Esophagus (tissue), 2 donors: ENCODE data around the gene ABAT. TPM values are rescaled to one million over a fixed set of nuclear protein-coding genes. Genes with fewer than 3 reads are reported as not detected.

Source experiments
- H3K27ac ChIP-seq, 2 donors: one replicate each; pipeline ENCODE4 v1.5.1; 2013; ENCODE audit warnings: low read depth in 2 of 2, mild to moderate bottlenecking in 2 of 2, inconsistent platforms in 1 of 2, low read length in 1 of 2, moderate library complexity in 1 of 2
- H3K27me3 ChIP-seq, 2 donors: one replicate each; pipeline ENCODE4 v1.6.1; 2013; ENCODE audit warnings: low read length in 2 of 2, control low read depth in 1 of 2, mild to moderate bottlenecking in 1 of 2; ENCODE audit not compliant: insufficient read depth in 2 of 2, control insufficient read depth in 1 of 2
- H3K36me3 ChIP-seq, 2 donors: one replicate each; pipeline ENCODE4 v1.6.1; 2013; ENCODE audit warnings: low read length in 1 of 2; ENCODE audit not compliant: control insufficient read depth in 2 of 2, insufficient read depth in 2 of 2
- H3K4me1 ChIP-seq, 2 donors: one replicate each; pipeline ENCODE4 v1.6.1; 2013; ENCODE audit warnings: low read length in 1 of 2; ENCODE audit not compliant: control insufficient read depth in 2 of 2, insufficient read depth in 2 of 2
- H3K4me3 ChIP-seq, 2 donors: one replicate each; pipeline ENCODE4 v1.5.1; 2013; ENCODE audit warnings: low read length in 2 of 2, mild to moderate bottlenecking in 2 of 2, low read depth in 1 of 2, moderate library complexity in 1 of 2
- H3K9me3 ChIP-seq, 2 donors: one replicate each; pipeline ENCODE4 v1.6.1; 2013; ENCODE audit warnings: mild to moderate bottlenecking in 2 of 2, low read depth in 1 of 2, low read length in 1 of 2, moderate library complexity in 1 of 2; ENCODE audit not compliant: control insufficient read depth in 2 of 2, insufficient read depth in 1 of 2
- WGBS, 2 donors: extraction: QIAGEN DNeasy Blood & Tissue Kit; methylation state at CpG; one replicate each; pipeline ENCODE4 v1.1.7; 2013; 5-methylcytosine and 5-hydroxymethylcytosine counted together
- polyA plus RNA-seq, 2 donors: library from polyadenylated mRNA; stranded (reverse); fragments of 200-250 nt; gene quantifications; one replicate each; pipeline ENCODE4 v1.2.3, GENCODE V29; 2013
- donor health status: healthy with polysubstance abuse.
- donor health status: Bipolar disorder and iron deficiency.

Gene ABAT
- polyA plus RNA-seq, 2 donors = 4.6 to 9.5 TPM

DNA sequence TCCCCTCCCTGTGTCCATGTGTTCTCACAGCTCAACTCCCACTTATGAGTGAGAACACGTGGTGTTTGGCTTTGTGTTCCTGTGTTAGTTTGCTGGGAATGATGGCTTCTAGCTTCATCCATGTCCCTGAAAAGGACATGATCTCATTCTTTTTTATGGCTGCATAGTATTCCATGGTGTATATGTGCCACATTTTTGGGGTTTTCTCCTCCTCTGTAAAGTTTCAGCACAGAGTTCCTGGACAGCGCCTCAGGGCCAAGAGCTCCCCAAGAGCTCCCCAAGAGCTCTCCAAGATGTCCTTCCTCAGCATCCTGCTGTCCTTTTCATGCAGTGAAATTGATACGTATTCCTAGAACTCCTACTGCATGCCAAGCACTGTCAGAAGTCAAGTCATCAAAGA lies 6.9 kb upstream of the ABAT start:
- Histone ChIP-seq H3K36me3 (peaks cover 0 to 2% of the 10 kb centered on the region in 2 donors), H3K4me1 (no peaks in the 10 kb centered on the region), H3K4me3 (no peak overlapping the region), H3K9me3 (no peaks in the 10 kb centered on the region), H3K27me3 (no peaks in the 10 kb centered on the region), H3K27ac (no peak overlapping the region)
- 94 to 99% methylated on average over 3 of the region's 3 CpGs for WGBS, 2 donors

DNA sequence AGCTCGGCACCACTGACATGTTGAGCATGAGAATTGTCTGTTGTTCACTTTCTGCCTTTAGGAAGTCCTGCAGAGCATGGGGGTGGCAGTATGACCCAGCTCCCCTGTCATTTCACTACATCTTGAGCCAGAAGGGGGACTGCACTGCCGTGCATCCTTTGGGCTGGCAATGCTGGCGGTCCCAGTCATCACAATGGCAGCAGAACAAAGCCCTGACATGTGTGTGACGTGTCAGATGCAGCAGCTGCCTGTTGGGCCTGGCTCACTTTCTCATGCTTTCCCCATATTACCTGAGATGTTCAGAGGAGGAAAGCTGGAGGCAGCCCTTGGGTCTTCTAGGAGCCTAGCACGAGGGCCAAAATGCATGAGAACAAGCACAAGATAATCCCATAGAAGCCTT lies 6.3 kb upstream of the ABAT start:
- Histone ChIP-seq H3K4me3 (no peak overlapping the region), H3K4me1 (no peaks in the 10 kb centered on the region), H3K27me3 (no peaks in the 10 kb centered on the region), H3K9me3 (no peaks in the 10 kb centered on the region), H3K27ac (no peak overlapping the region), H3K36me3 (peaks cover 0 to 2% of the 10 kb centered on the region in 2 donors)
- 87 to 89% methylated on average over 5 of the region's 5 CpGs for WGBS, 2 donors

DNA sequence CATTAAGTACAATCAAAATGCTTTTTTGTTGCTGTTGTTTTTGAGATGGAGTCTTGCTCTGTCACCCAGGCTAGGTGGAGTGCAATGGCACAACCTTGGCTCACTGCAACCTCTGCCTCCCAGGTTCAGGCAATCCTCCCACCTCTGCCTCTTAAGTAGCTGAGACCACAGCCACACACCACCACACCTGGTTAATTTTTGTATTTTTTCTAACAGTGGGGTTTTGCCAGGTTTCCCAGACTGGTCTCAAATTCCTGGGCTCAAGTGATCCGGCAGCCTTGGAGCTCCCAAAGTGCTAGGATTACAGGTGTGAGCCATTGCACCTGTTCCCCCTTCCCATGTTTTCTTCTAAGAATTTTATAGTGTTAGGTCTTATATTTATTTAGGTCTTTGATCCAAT lies 4.9 kb upstream of the ABAT start:
- Histone ChIP-seq H3K36me3 (peaks cover 0 to 2% of the 10 kb centered on the region in 2 donors), H3K4me3 (no peak overlapping the region), H3K27ac (no peak overlapping the region), H3K4me1 (no peaks in the 10 kb centered on the region), H3K9me3 (no peaks in the 10 kb centered on the region), H3K27me3 (no peaks in the 10 kb centered on the region)
- 88 to 92% methylated on average over 1 of the region's 1 CpG for WGBS, 2 donors

DNA sequence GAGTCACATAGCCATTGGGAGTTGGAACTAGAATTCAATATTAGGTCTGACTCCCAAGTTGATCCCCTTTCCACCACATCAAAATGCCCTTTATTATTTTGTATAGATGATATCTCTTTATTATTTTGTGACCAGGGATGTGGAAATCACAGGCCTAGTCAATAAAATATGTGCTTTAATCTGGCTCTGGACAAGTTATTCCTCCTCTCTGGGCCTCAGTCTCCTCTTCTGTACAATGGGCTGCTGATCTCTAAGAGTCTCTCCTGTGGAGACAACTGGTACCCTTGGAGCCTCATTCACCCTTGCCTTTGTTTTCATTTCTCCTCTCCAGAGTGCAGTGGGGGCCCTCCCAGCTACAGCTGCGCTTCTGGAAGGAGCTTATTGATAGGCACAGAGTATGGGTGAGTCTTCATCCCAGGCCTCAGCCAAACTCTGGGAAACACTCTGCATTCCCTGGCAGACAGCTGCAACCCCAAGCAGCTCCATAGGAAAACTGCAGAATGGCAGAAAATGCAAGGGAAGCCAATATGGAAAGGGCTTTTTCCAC lies 4.3 kb upstream of the ABAT start:
- Histone ChIP-seq H3K27me3 (no peaks in the 10 kb centered on the region), H3K27ac (no peak overlapping the region), H3K9me3 (no peaks in the 10 kb centered on the region), H3K36me3 (peaks cover 0 to 1% of the 10 kb centered on the region in 2 donors), H3K4me3 (no peak overlapping the region), H3K4me1 (peaks cover 0 to under 1% of the 10 kb centered on the region in 2 donors)
- WGBS, 2 donors = 88% methylated on average over 1 of the region's 1 CpG

DNA sequence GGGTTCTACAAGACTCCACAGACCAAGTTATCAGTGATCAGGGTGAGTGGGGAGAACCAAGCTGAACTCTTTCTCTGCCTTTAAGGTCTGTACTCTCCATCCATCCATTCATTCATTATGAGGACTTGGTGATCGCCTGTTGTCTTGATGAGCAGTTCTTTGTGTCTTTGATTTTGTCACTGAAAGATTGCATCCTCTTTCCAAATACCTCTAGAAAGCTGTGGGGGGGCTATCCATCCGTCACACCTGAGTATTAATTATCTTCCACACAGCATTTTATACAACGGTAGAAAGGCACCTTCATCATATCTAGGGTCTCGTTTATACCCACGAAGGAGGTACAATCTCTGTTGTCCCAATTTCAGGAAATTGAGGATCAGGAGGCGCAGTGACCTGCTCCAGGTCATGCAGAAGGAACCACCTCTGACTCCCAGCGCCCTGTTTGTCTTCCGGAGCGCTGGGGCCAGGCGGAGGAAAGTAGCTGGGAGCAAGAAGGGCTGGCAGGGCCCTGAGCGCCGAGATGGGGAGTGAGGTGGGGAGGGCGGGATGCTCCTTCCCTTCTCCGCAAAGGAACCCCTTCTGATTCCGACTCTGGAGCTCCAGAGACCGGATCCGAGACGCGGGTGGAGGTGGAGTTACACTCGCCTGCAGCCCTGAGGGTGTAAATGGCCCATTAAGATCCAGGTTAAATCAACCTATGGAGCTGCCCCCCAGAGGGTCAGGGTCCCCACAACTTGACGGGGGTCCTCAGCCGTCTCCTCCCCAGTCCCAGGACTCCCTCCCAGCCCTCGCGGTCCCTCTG lies 605 bp upstream of the ABAT start:
- H3K36me3 ChIP-seq = no peaks in the 10 kb centered on the region
- no peaks in the 10 kb centered on the region for H3K27me3 ChIP-seq
- H3K27ac ChIP-seq = peak overlapping the region in 1 of 2 donors; percentile 57
- 13 to 14% methylated on average over 23 to 24 of the region's 24 CpGs for WGBS, 2 donors
- no peaks in the 10 kb centered on the region for H3K9me3 ChIP-seq
- H3K4me3 ChIP-seq = peak overlapping the region; percentile 58 to 65
- peaks cover 0 to 14% of the 10 kb centered on the region in 2 donors for H3K4me1 ChIP-seq

DNA sequence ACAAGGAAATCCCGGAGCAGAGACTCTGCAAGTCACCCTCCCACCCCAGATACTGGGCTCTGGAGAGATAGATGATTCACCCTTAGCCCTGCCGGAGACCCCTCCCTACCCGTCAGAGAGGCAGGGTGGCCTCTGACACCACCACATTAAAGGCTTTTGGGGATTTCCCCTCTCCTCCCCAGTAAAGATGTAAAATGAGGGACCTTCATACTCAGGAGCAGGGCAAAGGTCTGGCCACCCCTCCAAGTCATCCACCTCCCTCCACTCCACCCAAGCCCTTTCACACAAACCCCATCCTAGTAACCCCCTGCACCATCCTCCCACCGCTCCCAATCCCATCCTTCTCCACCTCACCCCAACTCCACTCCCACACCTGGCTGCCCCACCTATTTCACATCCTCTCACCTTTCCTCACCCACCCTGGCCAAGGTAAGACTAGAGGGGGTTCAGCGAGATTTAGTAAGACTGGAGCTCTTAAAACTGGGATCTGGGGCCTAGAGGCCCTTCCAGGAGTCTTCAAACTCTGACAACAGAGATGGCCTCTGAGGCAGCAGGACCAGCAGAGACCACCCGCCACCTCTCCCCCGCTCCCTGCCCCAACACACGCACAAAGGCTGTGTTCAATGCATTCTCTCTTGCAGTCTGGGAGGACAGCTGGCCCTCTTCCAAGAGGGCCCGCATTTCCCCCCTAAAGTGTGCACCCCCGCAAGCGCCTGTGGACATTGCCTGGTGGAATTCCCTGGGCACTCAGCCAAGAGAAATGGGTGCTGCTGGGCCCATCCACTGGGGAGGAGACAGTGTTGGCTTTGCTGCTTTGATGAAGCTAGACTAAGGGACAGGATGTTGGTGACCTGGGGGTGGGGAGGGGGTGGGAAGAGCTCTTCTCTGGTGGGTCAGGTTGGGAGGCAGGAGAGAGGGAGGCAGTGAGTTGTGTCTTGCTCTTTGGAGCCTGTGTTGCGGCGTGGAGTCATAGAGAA lies 1.1 kb downstream of the ABAT start:
- WGBS, 2 donors = 58 to 63% methylated on average over 13 of the region's 13 CpGs
- H3K4me3 ChIP-seq = peak overlapping the region in 1 of 2 donors; percentile 65
- H3K27ac ChIP-seq = no peak overlapping the region
- H3K36me3 ChIP-seq = no peaks in the 10 kb centered on the region
- H3K4me1 ChIP-seq = peaks cover 3 to 18% of the 10 kb centered on the region in 2 donors
- no peaks in the 10 kb centered on the region for H3K27me3 ChIP-seq
- H3K9me3 ChIP-seq = no peaks in the 10 kb centered on the region

DNA sequence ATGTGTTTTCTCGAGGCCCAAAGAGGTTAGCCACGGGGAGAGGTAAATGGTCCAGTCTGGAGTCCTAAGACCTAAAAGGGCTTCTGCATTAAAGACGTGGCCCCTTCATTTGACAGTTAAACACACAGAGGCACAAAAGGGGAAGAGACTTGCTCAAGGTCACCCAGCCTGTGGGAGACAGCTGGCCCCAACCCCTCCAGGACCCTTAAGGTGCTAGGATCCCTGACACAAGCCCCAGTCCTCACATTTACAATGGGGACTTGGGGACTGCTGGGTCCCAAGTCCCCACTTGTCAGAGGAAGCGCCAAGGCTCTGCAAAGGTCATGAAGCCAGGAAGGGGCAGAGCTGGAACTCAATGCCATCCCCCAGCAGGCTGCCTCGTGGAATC lies 1.7 kb downstream of the ABAT start:
- Histone ChIP-seq H3K36me3 (no peaks in the 10 kb centered on the region), H3K27ac (no peak overlapping the region), H3K4me3 (no peak overlapping the region), H3K9me3 (no peaks in the 10 kb centered on the region), H3K4me1 (peaks cover 3 to 18% of the 10 kb centered on the region in 2 donors), H3K27me3 (no peaks in the 10 kb centered on the region)
- WGBS, 2 donors = 71 to 81% methylated on average over 5 of the region's 5 CpGs

DNA sequence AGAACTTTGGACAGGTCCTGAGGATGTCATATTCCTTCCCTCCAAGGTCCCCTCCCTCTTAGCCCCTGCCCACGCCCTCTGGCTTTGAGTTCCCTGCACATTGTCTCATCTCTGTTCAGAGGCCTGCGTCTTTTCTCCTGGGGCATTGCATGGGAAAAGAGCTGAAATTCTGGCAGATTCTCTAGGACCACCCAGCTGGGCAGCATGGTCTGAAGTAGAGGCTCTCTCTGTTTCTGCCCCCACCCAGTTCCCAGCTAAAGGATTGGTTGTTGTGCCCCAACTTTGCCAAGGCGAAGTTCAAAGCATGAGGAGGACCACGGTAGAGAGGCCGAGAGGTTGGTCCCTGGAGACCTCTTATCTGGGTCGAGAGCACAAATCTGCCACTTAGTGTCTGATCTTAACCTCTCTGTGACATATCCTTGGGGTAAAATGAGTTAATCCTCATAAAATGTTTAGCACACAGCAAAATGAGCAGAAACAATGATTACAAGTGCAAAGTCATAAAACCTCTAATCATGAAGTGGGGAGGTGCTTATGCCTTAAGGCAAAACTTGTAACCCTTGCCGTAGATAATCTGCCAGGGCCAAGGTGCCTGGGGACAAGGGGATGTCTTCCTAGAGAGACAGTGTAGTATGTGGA lies 2.4 kb downstream of the ABAT start:
- Histone ChIP-seq H3K27ac (no peak overlapping the region), H3K9me3 (no peaks in the 10 kb centered on the region), H3K4me3 (no peak overlapping the region), H3K4me1 (peaks cover 3 to 18% of the 10 kb centered on the region in 2 donors), H3K27me3 (no peaks in the 10 kb centered on the region), H3K36me3 (no peaks in the 10 kb centered on the region)
- WGBS, 2 donors = 75 to 85% methylated on average over 7 of the region's 7 CpGs

DNA sequence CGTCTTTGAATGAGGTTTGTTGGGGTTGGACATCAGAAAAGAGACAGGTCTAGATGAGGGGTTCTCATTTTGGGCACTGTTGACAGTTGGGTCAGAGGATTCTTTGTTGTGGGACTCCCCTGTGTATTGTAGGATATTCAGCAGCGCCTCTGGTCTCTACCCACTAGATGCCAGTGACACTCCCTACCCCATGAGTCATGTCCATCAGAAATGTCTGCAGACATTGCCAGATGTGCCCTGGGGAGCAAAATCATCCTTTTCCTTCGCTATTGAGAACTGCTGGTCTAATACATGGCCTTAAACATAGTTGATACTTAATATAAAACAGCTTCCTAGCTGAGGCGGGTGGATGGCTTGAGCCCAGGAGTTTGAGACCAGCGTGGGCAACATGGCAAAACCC lies 3.1 kb downstream of the ABAT start:
- Histone ChIP-seq H3K4me1 (peaks cover 3 to 18% of the 10 kb centered on the region in 2 donors), H3K27ac (peak overlapping the region; percentile 8 to 17), H3K4me3 (no peak overlapping the region), H3K9me3 (no peaks in the 10 kb centered on the region), H3K36me3 (no peaks in the 10 kb centered on the region), H3K27me3 (no peaks in the 10 kb centered on the region)
- 63 to 64% methylated on average over 5 of the region's 5 CpGs for WGBS, 2 donors
